ENCODE data around the gene DIPK1C.

DIPK1C gene

DNA sequence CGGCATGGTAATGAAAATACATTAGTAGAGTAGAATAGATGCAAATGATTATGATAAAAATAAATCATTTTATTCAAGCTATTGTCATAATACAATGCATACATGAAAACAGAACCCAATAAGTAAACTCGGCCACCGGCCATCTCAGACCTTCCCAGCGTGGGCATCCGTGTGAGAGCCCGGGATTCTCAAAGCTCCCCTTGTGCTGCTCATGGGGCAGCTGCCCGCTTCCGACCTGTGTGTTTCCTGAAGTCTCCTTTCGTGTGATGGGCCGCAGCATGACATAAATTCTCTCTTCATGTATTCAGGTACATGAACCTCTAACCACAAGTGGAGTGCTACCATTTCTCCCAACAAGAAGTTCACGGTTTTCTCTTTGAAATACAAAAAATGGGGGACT lies 25.6 kb upstream of the DIPK1C start:
- DNase-seq (ENCODE audit: low read depth in 2 of 2): no peak

DNA sequence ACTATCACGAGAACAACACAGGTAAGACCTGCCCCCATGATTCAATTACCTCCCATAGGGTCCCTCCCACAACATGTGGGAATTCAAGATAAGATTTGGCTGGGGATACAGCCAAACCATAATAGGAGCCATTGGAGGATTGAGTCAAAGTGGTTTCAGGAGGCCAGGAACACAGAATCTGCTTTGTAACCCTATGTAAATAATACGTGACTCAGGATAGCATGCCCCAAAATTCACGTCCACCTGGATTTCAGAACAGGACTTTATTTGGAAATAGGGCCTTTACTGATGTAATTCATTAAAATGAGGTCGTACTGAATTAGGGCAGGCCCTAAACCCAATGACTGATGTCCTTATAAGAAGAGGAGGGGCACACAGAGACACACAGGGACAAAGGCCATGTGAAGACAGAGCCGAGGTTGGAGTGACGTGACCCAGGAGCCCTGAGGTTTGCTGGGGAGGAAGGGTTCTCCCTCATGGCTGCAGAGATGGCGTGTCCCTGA lies 23.1 kb upstream of the DIPK1C start:
- DNase-seq (ENCODE audit: low read depth in 2 of 2): no peak

GRCh38 chr18:74479486-74480148 lies 22.5 kb upstream of the DIPK1C start:
- no peak for DNase-seq (ENCODE audit: low read depth in 2 of 2)

- DNase-seq (ENCODE audit: low read depth in 2 of 2): no peak
These were observed 21.8 kb upstream of the DIPK1C start for GRCh38 chr18:74478880-74479279.

- no peak for DNase-seq (ENCODE audit: low read depth in 2 of 2)
These were observed 21.2 kb upstream of the DIPK1C start for GRCh38 chr18:74478316-74478715.

- DNase-seq (ENCODE audit: low read depth in 2 of 2): no peak
These were observed 20.7 kb upstream of the DIPK1C start for GRCh38 chr18:74477771-74478170.

DNA sequence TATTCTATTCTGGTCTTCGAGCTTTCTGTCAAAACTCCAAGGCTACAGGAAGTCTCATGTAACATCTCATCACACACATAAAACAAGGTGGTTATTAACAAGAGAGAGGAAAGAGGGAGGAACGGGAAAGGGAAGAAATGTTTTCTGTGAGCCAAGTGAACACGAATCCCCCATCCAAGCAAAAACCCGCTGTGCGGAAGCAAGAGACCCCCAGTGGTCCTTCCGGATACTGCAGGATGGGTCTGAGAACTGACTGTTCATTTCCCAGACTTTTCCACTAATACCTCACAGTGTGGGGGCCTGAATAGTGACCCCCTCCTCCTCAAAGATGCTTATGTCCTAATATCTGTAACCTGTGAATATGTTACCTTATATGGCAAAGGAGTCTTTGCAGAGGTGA lies 19.0 kb upstream of the DIPK1C start:
- no peak for DNase-seq (ENCODE audit: low read depth in 2 of 2)

- no peak for DNase-seq (ENCODE audit: low read depth in 2 of 2)
These were observed 17.0 kb upstream of the DIPK1C start for GRCh38 chr18:74473976-74474640.

GRCh38 chr18:74472312-74472711 lies 15.2 kb upstream of the DIPK1C start:
- DNase-seq (ENCODE audit: low read depth in 2 of 2): no peak

DNA sequence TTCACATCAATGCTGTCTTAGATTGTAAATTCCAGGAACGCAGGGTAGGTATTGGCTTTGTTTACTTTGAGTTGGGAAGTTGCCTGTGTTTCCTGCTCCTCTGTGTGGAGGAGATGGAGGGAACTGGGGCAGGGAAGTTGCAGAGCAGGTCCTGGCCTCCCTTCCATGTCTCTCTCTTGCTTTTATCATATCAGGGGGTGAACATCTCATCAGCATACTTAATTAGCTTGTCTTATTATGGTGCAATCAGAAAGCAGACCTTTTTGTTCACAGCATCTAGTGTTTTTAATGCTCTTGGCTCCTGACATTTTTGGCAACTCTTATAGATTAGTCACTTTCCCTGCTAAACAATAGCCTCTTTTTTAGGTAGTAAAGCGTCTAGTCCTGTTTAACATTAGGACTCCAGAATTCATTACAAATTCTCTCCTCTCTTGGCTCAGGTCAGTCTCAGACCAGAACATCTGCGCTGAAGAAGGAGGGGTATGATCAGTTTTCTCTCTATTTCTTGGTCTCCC lies 11.5 kb upstream of the DIPK1C start:
- DNase-seq (ENCODE audit: low read depth in 2 of 2): no peak

DNA sequence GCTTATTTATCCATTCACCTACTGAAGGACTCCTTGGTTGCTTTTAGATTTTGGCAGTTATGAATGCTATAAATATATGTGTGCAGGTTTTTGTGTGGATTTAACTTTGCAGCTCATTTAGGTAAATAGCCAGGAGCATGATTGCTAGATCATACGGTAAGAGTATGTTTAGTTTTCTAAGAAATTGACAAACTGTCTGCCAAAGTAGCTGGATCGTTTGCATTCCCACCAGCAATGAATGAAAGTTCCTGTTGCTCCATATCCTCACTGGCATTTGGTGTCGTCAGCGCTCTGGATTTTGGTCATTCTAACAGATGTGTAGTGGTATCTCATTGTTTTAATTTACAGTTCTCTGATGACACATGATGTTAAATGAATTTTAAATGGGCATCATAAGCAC lies 8.7 kb upstream of the DIPK1C start:
- DNase-seq (ENCODE audit: low read depth in 2 of 2): no peak

DNA sequence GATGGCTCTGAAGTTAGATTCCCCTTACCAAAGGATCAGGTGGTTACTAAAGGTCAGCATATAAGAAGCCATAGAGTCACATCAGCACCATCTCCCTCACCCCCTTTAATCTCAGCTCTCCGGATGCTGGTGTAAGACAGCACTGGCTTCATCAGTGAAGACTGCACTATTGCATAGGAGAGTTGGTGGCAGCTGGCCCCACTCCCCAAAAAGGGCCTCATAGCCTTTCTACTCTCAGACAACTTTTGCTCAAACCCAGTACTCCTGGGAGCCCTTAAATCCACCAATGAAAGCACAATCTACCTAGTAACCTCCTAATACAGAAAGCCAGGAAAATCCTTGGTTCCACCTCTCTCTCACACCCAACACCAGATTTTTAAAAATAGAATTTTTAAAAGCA lies 6.9 kb upstream of the DIPK1C start:
- no peak for DNase-seq (ENCODE audit: low read depth in 2 of 2)

- DNase-seq (ENCODE audit: low read depth in 2 of 2): no peak
These were observed 6.1 kb upstream of the DIPK1C start for GRCh38 chr18:74463254-74463653.

- no peak for DNase-seq (ENCODE audit: low read depth in 2 of 2)
These were observed 3.7 kb upstream of the DIPK1C start for GRCh38 chr18:74460825-74461224.

GRCh38 chr18:74459889-74460288 lies 2.8 kb upstream of the DIPK1C start:
- no peak for DNase-seq (ENCODE audit: low read depth in 2 of 2)

DNA sequence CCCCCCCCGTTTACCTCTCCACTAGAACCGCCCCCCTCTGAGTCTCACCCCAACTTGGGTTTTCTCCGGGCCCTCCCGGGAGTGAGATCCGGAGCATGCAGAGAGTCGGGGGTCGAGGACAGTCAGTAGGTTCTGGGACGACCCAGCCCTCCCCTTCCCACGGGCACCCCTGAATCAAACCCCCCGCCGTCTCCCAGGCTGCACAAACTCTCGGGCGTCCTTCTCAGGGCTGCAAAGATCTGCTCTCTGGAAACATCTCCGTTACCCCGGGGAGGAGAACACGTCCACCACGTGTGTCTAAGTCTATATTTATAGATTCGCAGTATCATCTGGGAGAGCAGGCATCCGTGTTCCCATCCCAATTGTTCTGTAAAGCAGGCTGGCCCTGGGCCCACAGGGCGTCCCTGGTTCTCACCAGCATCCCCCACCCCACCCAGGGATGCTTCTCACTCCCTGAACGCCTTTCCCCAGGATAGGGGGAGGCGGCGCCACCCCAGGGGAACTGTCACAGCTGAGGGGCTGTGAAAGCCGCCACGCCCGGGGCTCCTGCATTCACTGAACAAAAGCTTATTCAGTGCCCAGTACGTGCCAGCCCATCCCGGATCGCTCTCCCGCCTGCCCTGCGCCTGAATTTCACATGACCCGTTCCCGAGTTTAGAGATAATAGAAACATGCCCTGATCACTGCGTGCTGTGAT lies 765 bp upstream of the DIPK1C start:
- DNase-seq (ENCODE audit: low read depth in 2 of 2): no peak

DNA sequence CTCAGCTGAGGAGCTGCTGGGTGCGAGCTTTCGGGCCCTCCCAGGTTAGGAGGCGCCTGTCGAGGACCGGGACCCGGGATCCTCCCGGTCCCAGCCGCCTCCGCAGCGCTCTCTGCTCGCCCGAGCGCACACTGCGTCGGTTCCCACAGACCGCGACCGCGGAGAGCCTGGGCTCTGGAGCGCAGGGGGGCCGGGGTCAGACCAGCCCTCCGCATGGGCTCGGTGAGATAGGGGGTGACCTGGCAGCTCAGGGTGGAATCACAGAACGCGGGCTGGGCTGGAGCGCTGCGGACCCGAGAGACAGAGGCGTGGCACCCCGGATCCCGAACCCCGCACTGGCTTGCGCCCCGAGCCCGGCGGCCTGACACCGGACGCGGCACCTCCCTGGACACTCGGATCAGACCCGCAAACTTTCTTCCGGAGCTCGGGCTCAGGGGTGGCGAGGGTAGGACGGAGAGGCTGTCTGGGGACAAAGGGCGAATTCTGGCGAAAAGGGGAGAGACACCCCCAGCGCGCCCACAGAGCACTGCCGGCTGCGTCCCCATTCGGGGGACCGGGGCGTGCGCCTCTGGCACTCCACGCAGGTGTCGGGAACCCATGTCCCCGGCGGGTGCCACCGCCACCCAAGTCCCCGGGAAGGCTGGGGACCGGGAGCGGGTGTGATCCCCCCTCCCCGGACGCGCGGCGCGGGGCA lies 612 bp downstream of the DIPK1C start:
- DNase-seq (ENCODE audit: low read depth in 2 of 2): no peak

DNA sequence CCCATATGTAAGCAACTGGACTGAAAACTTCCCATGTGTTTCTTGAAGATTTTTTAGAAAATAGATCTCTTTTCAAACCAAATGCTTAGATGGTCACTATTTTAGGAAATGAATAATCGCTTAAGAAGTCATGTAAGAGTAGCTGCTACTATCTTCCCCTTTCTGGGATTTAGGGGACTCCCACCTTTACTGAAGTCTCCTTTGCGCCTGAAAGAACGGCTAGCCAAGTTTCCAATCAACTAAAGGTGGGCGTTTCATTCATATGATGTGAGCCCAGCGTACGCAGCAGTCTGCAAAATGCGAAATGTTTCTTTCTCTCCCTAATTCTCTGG lies 1.1 kb downstream of the DIPK1C start:
- DNase-seq (ENCODE audit: low read depth in 2 of 2): no peak

- DNase-seq (ENCODE audit: low read depth in 2 of 2): no peak
These were observed 1.7 kb downstream of the DIPK1C start for GRCh38 chr18:74455386-74455785.

- DNase-seq (ENCODE audit: low read depth in 2 of 2): no peak
These were observed 2.8 kb downstream of the DIPK1C start for GRCh38 chr18:74454279-74454751.

DNA sequence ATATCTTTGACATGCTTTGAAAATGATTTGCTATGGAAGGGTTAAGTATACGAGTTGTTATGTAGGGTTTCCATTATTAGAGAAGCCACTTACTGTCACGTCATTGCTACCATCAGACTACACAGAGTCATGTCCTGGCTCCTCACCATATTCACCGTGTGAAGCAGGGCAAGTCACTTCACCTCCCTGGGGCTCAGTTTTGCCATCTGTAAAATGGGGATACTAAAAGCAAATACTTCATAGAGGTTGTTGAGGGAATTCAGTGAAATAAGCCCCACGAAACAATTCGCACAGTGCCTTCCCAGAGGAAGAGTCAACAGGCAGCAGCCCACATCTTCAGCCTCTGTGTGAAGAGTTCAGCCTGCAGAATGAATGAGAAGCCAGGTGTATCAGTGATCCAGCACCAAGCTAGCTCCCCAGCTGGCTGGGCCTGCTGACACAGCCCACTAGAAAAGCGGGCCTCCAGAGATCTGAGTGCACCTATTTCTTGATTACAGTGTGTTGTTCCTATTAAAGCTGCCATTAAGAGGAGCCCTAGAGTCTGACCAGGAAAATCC lies 3.4 kb downstream of the DIPK1C start:
- no peak for DNase-seq (ENCODE audit: low read depth in 2 of 2)

DNA sequence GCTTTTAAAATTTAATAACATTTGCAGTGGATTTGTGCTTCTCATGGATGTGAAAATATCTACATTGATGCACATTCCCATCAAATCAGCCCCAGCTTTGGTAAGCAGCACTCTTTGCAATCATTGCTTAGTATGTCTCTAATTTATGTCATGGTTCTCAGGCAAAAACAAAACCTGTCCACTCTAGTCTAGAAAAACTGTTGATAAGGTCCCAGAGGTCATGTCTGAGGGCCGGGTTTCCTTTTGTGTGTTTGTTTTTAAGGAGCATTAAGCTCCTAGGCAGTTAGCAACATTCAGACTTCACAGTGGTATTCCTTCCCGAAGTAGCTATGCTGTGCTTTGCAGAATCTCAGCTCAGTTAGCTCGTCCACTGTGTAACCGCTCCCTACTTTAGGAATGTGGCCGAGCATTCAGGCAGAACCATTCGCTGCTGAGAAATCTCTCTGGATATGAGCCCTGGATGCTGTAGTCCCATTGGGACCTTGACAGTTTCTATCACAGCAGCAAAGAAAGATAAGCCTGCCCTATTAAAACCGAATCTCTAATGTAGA lies 4.0 kb downstream of the DIPK1C start:
- no peak for DNase-seq (ENCODE audit: low read depth in 2 of 2)
